GM21526 (cell line): ENCODE data around the gene FGGY.
"Not testable (repeated sequence)": the region's sequence is repeated elsewhere in the genome, so short reads cannot be mapped to it uniquely, and the experiment has no call there.

Experiments
- ATAC-seq: cut with Tn5 transposase; IDR thresholded peaks from one replicate; pipeline ENCODE4 v1.9.1; 2021; ENCODE audit warnings: moderate library complexity; ENCODE audit not compliant: unreplicated experiment, low FRiP score

FGGY gene

GRCh38 chr1:59560807-59561450, 264.0 kb downstream of the FGGY start:
- ATAC-seq: peak; percentile 50

GRCh38 chr1:59561796-59562195, 264.9 kb downstream of the FGGY start:
- ATAC-seq: no peak

- no peak for ATAC-seq
Observed at GRCh38 chr1:59564192-59564891, 267.4 kb downstream of the FGGY start.

- no peak for ATAC-seq
Observed at GRCh38 chr1:59565611-59566410, 268.9 kb downstream of the FGGY start.

- no peak for ATAC-seq
Observed at GRCh38 chr1:59568158-59568935, 271.5 kb downstream of the FGGY start.

- no peak for ATAC-seq
Observed at GRCh38 chr1:59569198-59569597, 272.3 kb downstream of the FGGY start.

- ATAC-seq: peak; percentile 75
Observed at GRCh38 chr1:59570524-59570923, 273.6 kb downstream of the FGGY start.

GRCh38 chr1:59574085-59574484, 277.2 kb downstream of the FGGY start:
- no peak for ATAC-seq

GRCh38 chr1:59577774-59578173, 280.9 kb downstream of the FGGY start:
- ATAC-seq: no peak

- no peak for ATAC-seq
Observed at GRCh38 chr1:59579222-59579621, 282.3 kb downstream of the FGGY start.

GRCh38 chr1:59580257-59580656, 283.4 kb downstream of the FGGY start:
- ATAC-seq: no peak

DNA sequence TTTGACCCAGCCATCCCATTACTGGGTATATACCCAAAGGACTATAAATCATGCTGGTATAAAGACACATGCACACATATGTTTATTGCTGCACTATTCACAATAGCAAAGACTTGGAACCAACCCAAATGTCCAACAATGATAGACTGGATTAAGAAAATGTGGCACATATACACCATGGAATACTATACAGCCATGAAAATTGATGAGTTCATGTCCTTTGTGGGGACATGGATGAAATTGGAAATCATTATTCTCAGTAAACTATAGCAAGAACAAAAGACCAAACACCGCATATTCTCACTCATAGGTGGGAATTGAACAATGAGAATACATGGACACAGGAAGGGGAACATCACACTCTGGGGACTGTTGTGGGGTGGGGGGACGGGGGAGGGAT, 295.5 kb downstream of the FGGY start:
- ATAC-seq: not testable (repeated sequence)

GRCh38 chr1:59592924-59593323, 296.0 kb downstream of the FGGY start:
- ATAC-seq: no peak

- ATAC-seq: no peak
Observed at GRCh38 chr1:59593798-59594790, 297.2 kb downstream of the FGGY start.

- no peak for ATAC-seq
Observed at GRCh38 chr1:59595774-59596173, 298.9 kb downstream of the FGGY start.

DNA sequence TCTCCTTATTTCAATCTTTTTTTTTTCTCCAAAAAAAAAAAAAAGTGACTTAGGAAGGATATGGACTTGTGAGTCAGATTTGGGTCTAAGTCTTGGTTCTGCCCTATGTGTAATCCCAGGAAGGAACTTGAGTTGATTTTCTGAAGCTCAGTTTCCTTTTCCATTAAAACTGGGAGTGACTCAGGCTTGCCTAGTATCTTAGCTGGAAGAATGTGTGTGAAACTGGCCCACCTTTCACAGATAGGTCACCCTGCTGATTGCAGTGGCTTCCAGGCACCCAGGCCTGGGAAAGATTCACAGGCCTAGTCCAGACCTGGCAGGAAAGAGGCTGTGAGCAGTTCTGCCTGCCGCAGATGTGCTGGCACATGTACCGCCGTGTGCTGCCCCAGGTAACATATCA, 299.5 kb downstream of the FGGY start:
- no peak for ATAC-seq

GRCh38 chr1:59596956-59597355, 300.1 kb downstream of the FGGY start:
- ATAC-seq: no peak

- no peak for ATAC-seq
Observed at GRCh38 chr1:59597420-59598119, 300.7 kb downstream of the FGGY start.

- ATAC-seq: no peak
Observed at GRCh38 chr1:59598120-59598440, 301.2 kb downstream of the FGGY start.
